Measurements from ENCODE around the gene SYT1.

Gene SYT1

GRCh38 chr12:79000501-79000900 is 135.9 kb downstream of the SYT1 start:
- no peak overlapping the region for H3K27ac ChIP-seq (ENCODE audit: extremely low read depth, low read depth, low read length)
- TF ChIP-seq GLIS1 (tag by site-specific recombination; IDR thresholded peaks at IDR 0.05): no peak
- TF ChIP-seq YY2 (tag by site-specific recombination; IDR thresholded peaks at IDR 0.05): no peak
- TF ChIP-seq BCL11B (tag by site-specific recombination; IDR thresholded peaks at IDR 0.05; ENCODE audit: low read depth): no peak
- H3K4me1 ChIP-seq (ENCODE audit: control insufficient read depth, insufficient read depth, low read length): no peaks in the 10 kb centered on the region
- no peaks in the 10 kb centered on the region for H3K9me3 ChIP-seq (ENCODE audit: control insufficient read depth, insufficient read depth, low read depth, low read length)
- ChIA-PET CTCF (no interaction called here), POLR2A (no interaction called here)
- H3K36me3 ChIP-seq (ENCODE audit: control insufficient read depth in 2 of 2, insufficient read depth in 1 of 2, low read length in 2 of 2): no peaks in the 10 kb centered on the region
- no peak overlapping the region for H3K4me3 ChIP-seq (ENCODE audit: low read depth, low read length)

GRCh38 chr12:79001404-79001803 is 136.8 kb downstream of the SYT1 start:
- H3K27ac ChIP-seq (ENCODE audit: extremely low read depth, low read depth, low read length): no peak overlapping the region
- H3K9me3 ChIP-seq (ENCODE audit: control insufficient read depth, insufficient read depth, low read depth, low read length): no peaks in the 10 kb centered on the region
- ChIA-PET CTCF (interaction anchor here (0.6 kb wide), 1 partner anchor 9 kb away, joined by 3 read pairs; no protein-coding TSS in a partner anchor), POLR2A (no interaction called here)
- H3K36me3 ChIP-seq (ENCODE audit: control insufficient read depth in 2 of 2, insufficient read depth in 1 of 2, low read length in 2 of 2): no peaks in the 10 kb centered on the region
- no peaks in the 10 kb centered on the region for H3K4me1 ChIP-seq (ENCODE audit: control insufficient read depth, insufficient read depth, low read length)
- H3K4me3 ChIP-seq (ENCODE audit: low read depth, low read length): no peak overlapping the region
- TF ChIP-seq ZNF623 (tag by site-specific recombination; IDR thresholded peaks at IDR 0.05) (no peak), INSM2 (tag by site-specific recombination; IDR thresholded peaks at IDR 0.05) (no peak), ZBTB8A (tag by site-specific recombination; IDR thresholded peaks at IDR 0.05) (no peak), TSHZ1 (tag by site-specific recombination; IDR thresholded peaks at IDR 0.05; ENCODE audit: borderline replicate concordance) (no peak), ZNF654 (tag by site-specific recombination; IDR thresholded peaks at IDR 0.05; ENCODE audit: low read depth) (no peak), ZNF398 (tag by site-specific recombination; IDR thresholded peaks at IDR 0.05) (no peak), ZNF501 (tag by site-specific recombination; IDR thresholded peaks at IDR 0.05) (no peak), ZNF18 (tag by site-specific recombination; IDR thresholded peaks at IDR 0.05) (no peak), ZNF514 (tag by site-specific recombination; IDR thresholded peaks at IDR 0.05) (no peak), ZNF692 (tag by site-specific recombination; IDR thresholded peaks at IDR 0.05) (no peak), CTCF (tag by site-specific recombination; IDR thresholded peaks at IDR 0.05) (no peak), GLI2 (tag by site-specific recombination; IDR thresholded peaks at IDR 0.05; ENCODE audit: borderline replicate concordance, low read depth) (no peak), ELK4 (IDR thresholded peaks at IDR 0.05; ENCODE audit: borderline replicate concordance, low read depth, low read length) (no peak), ZBTB49 (tag by site-specific recombination; IDR thresholded peaks at IDR 0.05; ENCODE audit: low read depth) (no peak), ZNF335 (tag by site-specific recombination; conservative IDR thresholded peaks at IDR 0.05) (no peak)

Data from HEK293 (cell line).